HG03439 (cell line): ENCODE measurements around the gene ENPP5.

Experiments used
- ATAC-seq: cut with Tn5 transposase; IDR thresholded peaks from one replicate; pipeline ENCODE4 v1.9.1; 2021; ENCODE audit warnings: mild to moderate bottlenecking, moderate library complexity; ENCODE audit not compliant: unreplicated experiment

ENPP5 gene

GRCh38 chr6:46115634-46116033, 55.1 kb downstream of the ENPP5 start:
- ATAC-seq, result no peak

- ATAC-seq, result no peak
Measured at GRCh38 chr6:46113370-46113769, 57.4 kb downstream of the ENPP5 start.
